GOT3 (cell line): ENCODE data around the gene HTR2C.
"Not testable (repeated sequence)": the region's sequence is repeated elsewhere in the genome, so short reads cannot be mapped to it uniquely, and the experiment has no call there.

Experiments used
- DNase-seq: peaks from one replicate; lab custom pipeline; 2025; ENCODE audit warnings: mixed read lengths; lab: John Stamatoyannopoulos, UW

Gene HTR2C

DNA sequence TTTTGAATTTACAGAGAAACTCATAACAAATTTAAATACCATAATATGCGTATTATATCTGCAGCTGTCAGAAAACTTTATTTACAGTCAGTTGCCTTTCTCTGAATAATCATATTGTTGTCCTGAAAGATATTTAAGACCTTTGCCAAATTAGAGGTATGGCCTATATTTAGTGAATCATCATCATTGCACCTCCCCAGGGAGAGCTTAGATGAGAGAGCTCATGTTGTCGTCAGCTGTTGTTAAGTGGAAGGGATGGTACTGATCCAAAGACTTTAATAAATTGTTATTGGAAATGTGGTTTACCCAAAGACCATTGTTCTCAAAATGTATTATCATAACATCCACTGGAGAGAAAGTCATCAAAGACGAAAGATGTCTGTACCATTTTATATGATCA, 128.6 kb downstream of the HTR2C start:
- DNase-seq: no peak

DNA sequence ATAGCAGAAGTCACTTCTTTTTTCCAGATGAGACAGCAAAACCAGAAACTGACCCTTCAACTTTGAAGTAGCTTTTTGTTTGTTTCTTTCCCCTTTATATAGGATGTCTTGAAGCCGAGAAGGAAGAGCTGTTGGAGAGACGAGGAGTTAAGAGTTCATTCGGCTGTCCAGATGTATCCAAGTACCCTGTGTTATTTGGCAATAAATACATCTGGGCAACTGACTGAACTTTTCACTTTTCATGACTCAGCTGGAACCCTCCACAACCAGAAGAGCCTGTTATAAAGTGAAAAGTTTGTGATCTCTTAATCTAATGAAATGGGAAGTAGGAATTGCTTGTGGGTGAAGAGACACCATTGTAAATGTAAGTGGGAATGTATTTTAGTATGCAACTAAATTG, 131.2 kb downstream of the HTR2C start:
- no peak for DNase-seq

DNA sequence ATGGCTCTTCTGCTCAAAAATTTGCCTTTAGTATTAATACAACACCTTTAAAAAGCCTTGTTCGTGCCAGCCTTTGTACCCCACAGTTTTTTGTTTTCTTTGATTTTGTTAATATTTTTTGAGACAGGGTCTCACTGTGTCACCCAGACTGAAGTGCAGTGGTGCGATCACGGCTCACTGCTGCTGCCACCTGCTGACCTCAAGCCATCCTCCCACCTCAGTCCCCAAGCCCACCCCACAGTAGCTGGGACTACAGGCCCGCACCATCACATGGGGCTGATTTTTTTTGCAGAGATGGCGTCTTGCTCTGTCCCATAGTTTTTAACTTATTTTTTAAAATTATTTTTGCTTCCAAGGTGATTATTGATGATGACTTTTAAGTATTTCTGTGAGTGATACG, 134.0 kb downstream of the HTR2C start:
- DNase-seq: no peak

DNA sequence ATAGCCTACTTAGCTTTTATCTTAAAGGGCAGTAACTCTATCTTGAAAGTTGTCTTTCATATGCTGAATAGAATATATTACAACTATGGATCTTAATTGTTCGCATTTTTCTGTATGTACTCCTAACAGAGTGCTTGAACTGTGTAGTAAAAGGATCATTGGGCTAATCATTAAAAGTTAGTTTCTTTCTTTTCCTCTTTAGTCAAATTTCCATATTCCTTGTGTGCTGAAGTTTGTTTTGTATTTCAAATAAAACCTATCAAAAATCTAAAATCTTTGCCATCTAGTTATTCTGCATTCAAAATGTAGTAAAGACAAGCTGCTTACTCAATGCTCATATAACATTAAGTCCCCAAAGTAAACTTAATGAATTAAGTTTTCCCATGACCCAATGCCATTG, 182.7 kb downstream of the HTR2C start:
- no peak for DNase-seq

DNA sequence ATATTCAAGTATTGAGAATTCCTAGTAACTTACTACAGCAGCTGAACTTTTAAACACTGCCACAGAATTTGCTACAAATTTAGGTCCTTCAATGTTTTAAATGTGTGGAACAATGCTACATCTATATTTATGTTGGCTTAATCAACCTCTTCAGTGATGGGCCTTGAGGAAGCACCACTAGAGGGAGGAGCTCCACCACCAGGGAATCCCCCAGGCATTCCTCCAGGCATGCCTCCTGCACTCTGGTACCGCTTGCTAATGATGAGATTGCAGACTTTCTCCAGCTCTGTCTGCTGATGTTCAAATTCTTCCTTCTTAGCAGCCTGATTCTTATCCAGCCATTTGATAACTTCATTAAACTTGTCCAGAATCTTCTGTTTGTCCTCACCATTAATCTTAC, 190.8 kb downstream of the HTR2C start:
- no peak for DNase-seq

DNA sequence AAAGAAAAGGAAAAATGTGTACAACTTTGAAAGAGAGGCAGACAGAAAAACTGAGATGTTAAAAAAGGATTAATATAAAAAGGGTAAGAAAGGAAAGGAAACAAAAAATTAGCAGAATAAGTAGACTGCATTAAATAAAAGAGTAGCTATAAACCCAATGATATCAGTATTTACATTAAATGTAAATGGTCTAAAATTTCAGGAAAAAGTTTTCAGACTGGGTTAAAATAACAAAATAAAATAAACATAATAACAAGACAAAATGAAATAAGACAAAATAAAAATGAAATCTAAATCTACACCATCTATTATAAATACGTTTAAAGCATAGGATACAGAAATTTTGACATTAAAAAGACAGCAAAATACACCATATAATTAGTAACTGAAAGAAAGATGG, 199.0 kb downstream of the HTR2C start:
- DNase-seq: no peak

DNA sequence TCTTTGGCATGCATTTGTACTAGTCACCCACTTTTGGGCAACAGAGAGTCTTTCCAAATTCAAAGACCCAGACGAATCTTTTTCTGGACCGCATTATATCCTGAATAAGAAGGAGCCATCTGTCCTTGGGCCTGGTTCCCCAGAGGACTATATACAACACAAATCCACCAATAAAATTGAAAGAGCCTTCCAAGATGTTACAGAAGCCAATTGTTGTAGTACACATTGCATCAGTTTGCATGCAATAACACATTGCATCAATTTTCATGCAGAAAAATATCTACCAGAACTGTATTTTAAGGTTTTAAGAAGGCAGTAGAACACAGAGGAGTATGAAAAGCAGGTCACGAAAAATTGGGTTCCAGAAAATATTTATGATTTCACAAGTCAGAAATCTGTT, 203.2 kb downstream of the HTR2C start:
- no peak for DNase-seq

DNA sequence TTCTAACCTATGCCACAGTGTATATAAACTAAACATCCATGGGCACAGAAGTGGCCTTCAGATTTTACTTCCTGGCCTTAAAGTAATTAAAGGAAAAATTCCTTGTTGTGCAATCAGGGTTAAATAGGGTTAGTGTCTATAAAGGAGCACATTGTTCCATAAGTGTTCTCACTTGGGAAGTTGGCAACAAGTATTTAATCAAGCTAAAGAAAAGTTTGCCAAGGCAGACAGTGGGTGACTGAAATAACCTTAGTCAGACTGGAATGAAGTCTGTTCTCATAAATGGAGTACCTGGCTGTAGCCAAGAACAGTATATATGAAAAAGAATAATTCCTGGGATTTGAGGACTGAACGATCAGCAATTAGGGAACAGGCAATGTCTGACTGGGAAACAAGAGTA, 213.6 kb downstream of the HTR2C start:
- DNase-seq: no peak

DNA sequence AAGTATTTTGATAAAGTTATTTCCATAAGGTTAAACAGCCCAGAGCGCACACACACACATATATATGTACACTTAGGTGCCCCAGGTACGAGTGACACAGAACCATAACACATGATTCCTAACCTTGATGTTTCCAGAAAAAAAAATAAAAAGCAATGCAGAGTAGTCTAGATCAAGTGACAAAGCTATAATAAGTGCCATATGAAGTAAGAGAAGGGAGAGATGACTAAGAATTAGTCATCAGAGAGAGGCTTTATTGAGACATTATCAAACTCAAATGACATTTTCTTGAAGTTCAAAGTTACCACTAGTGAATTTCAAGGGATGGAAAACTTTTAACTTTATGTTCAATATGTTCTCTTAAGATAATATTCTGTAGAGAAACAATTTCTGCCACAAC, 215.0 kb downstream of the HTR2C start:
- DNase-seq: no peak

DNA sequence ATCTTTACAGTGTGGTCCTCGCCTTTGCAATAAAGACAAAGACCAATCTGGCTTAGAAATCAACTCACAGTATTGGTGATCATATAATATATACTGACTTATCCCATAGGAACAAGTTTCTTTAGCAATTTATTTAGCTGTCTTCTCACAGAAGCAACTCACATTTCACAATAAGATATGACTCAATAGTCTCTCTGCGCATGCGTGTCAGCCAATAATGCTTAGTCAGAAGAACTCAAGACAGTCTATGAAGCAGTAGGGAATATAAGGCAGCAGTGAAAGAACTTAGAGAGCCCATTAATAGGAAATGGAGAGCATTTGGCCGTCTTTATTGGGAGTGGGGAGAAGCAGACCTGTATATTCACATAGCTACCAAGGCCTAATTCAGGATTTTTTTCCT, 216.8 kb downstream of the HTR2C start:
- no peak for DNase-seq

DNA sequence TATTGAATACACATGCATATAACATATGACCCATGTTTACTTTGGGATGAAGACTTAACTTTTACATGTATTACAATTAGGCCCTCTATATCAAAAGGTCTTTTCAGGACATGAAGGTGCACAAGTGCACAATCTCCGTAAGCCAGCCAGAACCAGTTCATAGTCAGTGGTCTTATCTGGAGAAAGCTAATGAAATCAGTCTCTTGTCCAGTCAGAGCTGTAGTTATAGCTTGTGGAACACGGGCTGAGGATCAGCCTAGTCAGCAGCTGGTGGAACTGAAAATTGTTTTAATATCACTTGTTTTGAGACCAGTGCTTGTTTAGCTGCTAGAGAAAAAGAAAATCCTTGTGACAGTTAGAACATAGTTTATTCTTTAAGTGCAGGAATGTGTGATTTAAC, 235.6 kb downstream of the HTR2C start:
- no peak for DNase-seq

DNA sequence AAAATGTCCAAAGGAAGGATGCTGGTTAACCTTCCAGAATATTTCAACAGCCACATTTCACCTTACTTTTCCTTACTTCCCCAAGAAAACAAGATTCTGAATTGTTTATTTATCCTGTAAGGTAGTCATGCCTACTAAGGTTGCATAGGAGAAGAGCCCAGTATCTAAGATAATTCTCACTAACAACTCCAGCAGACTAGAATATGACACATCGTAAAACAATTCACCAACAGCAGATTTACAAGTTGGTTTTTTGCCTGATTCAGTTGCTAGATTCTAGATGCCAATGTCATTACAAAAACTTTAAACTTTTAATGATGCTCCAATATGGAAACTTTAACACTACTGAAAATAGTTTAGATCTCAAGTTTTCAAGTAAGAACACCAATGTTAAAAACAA, 257.2 kb downstream of the HTR2C start:
- DNase-seq: no peak

DNA sequence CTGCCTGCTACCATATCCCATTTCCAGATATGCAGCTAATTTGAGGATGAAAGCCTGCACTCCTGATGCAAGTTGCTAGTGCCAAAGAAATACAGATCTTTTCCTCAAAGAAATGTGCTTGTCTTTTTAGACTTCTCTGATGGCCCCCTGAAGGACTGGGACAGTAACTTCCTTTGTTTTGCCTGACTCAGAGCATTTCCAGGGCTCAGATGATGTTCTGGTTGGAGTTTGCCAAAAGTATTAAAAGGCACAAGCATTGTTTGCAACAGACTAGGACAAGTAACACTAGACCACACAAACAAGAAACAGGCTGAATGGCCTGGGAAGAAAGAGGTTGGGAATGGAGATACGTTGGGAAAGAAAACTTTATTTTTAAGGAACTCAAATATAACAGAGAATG, 258.3 kb downstream of the HTR2C start:
- no peak for DNase-seq

DNA sequence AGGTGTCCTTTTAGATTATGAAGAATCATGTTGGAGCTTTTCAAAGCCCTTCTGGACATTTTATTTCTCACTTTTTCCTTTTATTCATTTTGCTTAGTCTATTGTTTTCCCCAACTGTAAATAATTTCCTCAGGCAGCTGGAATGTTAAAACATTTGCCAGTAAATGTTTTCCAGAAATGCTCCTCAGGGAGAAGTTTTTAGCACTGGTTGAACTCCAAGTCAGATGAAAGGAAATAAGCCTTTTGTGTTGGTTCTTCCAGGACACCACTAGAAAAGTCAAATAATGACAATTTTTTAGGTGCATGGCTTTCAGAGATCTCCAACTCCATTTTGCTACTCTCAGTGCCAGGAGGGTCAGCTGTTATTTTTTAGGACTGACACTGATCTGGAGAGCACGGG, 305.6 kb downstream of the HTR2C start:
- DNase-seq: no peak

DNA sequence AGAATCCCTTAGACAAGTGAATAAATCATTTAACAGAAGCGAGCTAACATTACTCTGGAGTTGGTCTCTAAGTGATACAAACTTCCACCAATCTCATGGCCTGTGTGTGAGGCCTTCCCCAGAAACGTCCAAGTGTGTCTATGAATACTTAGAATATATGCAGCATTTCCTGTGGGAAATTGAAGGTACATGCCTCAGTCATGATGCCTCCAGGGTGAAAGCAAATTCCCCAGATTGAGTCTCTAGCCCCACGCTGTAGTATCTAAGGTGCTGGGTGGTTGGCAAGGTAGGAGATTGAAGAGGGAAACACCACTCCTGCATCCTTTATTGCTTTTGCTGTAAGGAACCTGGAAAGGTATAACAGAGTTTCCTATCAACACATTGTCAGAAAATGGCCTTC, 319.7 kb downstream of the HTR2C start:
- DNase-seq: no peak

DNA sequence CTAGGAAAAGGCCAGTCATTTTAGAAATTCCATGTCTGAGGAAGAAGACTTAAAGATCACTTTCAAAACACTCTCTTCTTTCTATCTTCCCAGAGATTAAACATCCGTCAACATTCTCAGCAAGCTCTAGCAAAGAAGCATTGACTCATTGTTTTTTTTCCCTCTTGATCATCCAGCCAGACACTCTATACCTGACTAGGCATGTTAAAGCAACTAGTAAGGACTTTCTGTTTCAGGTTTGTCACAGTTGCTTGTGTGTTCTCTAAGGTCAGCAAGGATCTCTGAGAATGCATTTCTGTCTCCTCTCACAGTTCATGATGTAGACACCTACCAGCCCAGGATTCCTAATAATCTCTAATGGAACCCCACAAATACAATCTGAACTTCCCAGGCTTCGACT, 321.4 kb downstream of the HTR2C start:
- no peak for DNase-seq

DNA sequence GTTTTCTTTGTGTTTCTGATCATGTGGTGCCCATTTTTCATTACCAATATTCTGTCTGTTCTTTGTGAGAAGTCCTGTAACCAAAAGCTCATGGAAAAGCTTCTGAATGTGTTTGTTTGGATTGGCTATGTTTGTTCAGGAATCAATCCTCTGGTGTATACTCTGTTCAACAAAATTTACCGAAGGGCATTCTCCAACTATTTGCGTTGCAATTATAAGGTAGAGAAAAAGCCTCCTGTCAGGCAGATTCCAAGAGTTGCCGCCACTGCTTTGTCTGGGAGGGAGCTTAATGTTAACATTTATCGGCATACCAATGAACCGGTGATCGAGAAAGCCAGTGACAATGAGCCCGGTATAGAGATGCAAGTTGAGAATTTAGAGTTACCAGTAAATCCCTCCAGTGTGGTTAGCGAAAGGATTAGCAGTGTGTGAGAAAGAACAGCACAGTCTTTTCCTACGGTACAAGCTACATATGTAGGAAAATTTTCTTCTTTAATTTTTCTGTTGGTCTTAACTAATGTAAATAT, 323.2 kb downstream of the HTR2C start:
- no peak for DNase-seq

DNA sequence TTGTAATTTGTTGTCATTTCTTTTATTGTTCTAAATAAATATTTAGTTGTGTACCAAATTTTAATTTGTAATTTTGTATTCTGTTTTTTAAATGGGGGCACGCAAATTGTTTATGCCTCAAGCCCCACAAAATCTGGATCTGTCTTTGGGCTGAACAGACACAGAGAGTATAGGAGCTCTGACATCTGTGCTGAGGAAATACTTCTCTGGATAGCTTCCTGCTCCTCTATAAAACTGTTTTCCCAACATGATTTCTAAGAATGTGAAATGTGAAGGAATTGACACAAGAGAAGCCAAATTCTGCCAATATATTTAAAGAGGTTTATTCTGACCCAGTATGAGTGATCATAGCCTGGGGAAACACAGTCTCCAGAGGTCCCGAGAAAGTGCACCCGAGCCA, 340.5 kb downstream of the HTR2C start:
- DNase-seq: no peak

DNA sequence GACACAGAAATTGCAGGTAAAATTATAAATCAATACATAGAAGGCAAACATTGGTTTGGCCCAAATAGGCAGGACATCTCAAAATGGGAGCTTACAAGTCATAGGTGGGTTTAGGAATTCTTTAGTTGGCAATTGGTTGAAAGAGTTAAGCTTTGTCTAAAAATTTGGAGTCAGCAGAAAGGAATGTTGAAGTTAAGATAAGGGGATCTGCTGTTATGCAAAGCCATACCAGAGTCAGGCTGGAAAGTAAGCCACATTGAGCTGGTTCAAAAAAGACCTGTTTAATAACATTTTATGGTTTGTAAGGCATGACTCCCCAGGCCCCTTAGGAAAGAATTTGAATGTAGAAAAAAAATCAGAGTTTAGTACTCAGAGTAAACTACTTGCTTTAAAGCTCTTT, 341.0 kb downstream of the HTR2C start:
- no peak for DNase-seq

DNA sequence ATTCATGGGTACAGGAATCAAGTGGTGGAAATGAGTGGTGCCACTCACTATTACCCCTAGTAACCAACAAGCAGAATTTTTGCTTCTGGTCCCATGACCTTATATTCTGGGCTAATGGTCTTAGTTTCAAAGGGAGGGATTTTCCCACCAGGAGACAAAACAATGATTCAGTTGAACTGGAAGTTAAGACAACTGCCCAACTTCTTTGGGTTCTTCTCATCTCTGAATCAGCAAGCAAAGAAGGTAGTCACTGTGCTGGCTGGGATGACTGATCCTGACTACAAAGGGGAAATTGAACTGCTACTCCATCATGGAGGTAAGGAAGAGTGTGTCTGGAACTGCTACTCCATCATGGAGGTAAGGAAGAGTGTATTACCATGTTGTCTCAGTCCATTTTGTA, 346.3 kb downstream of the HTR2C start:
- DNase-seq: no peak

DNA sequence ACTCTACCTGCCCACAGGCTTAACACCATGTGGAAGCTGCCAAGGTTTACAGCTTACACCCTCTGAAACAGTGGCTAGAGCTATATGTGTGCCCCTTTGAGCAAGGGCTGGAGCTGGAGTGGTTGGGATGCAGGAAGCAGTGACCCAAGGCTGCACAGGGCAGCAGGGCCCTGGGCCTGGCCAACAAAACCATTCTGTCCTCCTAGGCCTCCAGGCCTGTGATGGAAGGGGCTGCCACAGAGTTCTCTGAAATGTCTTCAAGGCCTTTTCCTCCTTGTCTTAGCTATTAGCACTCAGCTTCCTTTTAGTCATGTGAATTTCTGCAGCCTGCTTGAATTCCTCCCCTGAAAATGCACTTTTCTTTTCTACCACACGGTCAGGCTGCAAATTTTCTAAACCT, 348.7 kb downstream of the HTR2C start:
- DNase-seq: no peak

DNA sequence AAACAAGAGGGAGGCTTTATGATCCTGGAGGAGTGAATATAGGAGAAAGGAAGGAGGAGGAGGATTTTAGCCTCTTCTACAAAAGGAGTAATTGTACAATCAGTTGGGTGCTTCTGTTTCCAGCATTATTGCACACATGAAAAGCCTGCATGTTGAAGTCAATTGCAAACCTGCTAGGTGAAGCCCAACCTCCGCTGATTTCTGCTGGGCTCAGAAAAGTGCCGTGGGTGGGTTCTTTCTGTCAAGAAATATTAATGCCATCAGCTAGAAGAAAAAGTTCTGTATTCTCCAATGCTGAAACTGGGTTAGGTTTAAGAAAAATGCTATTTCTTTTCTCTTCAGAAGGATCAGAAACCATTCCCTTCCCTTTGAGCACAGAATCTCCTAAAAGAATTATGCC, 349.4 kb downstream of the HTR2C start:
- not testable (repeated sequence) for DNase-seq

DNA sequence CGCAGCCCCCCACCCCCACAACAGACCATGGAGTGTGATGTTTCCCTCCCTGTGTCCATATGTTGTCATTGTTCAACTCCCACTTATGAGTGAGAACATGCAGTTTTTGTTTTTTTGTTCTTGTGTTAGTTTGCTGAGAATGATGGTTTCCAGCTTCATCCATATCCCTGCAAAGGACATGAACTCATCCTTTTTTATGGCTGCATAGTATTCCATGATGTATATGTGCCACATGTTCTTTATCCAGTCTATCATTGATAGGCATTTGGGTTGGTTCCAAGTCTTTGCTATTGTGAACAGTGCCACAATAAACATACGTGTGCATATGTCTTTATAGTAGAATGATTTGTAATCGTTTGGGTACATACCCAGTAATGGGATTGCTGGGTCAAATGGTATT, 353.2 kb downstream of the HTR2C start:
- not testable (repeated sequence) for DNase-seq

DNA sequence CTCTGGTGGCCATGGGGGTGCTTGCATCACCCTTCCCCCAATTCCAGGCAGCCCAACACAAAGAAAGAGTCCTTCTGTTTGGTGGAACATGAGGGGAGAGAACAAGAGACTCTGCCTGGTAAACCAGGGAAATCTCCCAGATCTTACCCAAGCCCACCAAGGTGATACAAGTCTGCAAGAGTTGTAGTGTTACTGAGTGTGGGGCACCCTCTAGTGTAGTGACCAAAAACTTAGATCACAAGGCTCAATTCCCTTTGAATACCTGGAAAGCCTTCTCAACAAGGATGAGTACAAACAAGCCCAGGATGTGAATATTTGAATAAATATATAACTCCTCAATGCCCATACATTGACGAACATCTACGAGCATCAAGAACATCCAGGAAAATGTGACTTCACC, 368.8 kb downstream of the HTR2C start:
- DNase-seq: no peak
